Epithelial cell of esophagus (primary cell): Measurements from ENCODE around the gene LYPD1.

Experiments
- DNase-seq: peaks from one replicate; pipeline ENCODE4 v3.0.0; 2010; ENCODE audit warnings: low read depth
- H3K4me3 ChIP-seq: 2 replicates; pipeline ENCODE4 v1.5.1; 2011; ENCODE audit warnings: mild to moderate bottlenecking, low read length, control low read depth
- TF ChIP-seq, protein P1 (sequence below): IDR thresholded peaks from 2 replicates; pipeline ENCODE4 v1.5.1; 2011; ENCODE audit warnings: low read depth, mild to moderate bottlenecking, low read length, control low read depth, inconsistent platforms; ENCODE audit not compliant: insufficient read depth; ENCODE audit errors: missing control alignments

LYPD1 gene

DNA sequence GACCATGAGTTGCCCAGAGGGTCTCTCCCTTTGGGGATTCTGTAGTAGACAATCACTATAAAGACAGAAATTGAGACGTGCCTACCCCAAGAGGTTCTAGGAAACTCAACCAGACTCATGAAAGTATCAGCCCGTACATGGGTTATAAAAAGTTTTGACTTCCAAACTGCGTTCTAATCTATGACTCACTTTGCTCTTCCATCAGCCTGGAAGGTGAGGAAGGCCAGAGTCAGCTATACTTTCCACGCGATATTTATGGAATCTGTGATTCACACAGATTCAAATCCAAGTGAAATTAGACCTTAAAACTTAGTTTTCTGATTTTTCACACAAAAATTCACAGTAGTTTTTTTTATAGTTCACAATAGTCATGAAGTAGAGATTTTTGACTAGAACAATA is 7.7 kb upstream of the LYPD1 start:
- H3K4me3 ChIP-seq, result no peak overlapping the region
- DNase-seq, result peak; percentile 43
- TF ChIP-seq, protein P1, sequence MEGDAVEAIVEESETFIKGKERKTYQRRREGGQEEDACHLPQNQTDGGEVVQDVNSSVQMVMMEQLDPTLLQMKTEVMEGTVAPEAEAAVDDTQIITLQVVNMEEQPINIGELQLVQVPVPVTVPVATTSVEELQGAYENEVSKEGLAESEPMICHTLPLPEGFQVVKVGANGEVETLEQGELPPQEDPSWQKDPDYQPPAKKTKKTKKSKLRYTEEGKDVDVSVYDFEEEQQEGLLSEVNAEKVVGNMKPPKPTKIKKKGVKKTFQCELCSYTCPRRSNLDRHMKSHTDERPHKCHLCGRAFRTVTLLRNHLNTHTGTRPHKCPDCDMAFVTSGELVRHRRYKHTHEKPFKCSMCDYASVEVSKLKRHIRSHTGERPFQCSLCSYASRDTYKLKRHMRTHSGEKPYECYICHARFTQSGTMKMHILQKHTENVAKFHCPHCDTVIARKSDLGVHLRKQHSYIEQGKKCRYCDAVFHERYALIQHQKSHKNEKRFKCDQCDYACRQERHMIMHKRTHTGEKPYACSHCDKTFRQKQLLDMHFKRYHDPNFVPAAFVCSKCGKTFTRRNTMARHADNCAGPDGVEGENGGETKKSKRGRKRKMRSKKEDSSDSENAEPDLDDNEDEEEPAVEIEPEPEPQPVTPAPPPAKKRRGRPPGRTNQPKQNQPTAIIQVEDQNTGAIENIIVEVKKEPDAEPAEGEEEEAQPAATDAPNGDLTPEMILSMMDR, result no peak

DNA sequence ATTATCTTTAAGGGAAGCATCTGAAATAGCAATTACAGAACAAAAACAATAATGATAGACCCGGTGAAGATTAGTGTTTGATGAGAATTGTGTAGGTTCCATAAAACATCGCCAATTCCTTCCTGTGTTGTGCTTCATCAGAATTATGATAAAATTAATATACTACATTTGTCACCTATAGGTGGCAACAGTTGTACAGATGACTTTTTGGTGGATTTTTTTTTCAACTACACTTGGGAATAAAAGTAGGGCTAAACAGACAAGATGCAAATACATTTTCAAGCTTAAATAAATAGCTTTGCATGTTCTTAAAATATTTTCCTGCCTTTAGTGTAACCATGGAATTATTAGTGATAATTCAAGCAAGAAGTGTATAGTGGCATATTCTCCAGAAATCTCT is 7.0 kb upstream of the LYPD1 start:
- H3K4me3 ChIP-seq, result no peak overlapping the region
- DNase-seq, result no peak
- TF ChIP-seq, protein P1, result no peak

DNA sequence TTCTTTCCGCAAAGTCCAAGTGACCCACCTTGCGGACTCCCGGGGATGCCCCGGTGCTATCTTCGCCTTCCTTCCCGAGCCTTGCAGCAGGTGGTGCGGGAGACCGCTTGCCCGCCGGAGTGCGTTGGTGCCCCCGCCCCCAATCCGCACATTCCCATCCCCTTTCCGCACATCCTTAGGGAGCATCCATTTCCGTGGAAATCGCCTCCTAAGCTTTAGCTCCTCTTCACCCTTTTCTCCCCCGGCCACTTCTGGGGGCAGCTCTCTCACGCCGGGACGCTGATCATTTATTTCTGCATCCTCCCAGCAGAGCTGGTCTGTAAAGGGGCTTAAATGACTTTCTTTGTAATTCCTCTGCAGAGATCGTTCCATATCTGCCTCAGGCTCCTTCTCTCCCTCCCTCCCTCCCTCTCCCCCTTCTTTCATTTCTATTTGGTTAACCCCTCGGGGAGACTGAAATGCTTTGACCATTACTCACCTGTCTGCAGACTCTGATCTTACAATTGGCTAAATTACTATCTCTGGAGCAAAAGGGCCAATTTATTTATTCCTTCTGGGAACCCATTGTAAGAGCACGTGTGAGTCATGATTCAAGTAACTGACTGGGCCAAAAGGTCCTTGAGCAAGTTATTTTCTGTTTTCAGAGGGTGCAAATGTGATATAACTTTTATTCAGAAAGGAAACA is 1.3 kb upstream of the LYPD1 start:
- TF ChIP-seq, protein P1, result no peak
- peak; percentile 65 for DNase-seq
- H3K4me3 ChIP-seq, result no peak overlapping the region

DNA sequence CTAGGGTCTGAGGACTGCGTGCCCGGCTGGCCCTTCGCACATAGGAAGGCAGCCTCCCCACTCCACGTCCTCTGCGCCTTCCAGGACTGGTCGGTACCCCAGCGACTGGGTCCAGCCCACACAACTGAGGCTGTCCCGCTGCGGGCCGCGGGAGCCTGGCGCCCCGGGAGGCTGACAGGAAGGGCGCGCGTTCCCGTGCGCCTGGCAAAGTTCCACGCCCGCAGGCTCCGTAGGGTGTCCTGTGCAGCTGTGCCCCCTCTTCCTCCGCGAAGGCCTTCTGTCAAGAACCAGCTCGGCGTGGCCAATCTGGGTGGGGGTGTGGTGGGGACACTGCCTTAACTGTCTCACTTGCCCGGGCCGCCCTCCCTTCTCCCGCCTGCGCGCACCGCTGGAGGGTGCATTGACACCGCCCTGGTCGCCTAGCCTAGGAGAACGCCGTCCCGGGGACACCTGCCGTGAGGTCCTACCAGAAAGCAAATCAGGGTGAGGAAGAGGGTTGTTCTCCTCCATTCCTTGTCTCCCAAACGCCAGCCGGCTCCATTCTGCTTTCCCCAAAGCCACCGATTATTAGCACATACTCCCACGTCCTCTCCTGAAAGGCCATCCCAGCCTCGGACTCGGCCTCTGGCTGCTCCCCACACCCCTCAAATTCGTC is 618 bp upstream of the LYPD1 start:
- DNase-seq, result peak; percentile 15
- peak overlapping the region; percentile 22 for H3K4me3 ChIP-seq
- TF ChIP-seq, protein P1, result no peak

DNA sequence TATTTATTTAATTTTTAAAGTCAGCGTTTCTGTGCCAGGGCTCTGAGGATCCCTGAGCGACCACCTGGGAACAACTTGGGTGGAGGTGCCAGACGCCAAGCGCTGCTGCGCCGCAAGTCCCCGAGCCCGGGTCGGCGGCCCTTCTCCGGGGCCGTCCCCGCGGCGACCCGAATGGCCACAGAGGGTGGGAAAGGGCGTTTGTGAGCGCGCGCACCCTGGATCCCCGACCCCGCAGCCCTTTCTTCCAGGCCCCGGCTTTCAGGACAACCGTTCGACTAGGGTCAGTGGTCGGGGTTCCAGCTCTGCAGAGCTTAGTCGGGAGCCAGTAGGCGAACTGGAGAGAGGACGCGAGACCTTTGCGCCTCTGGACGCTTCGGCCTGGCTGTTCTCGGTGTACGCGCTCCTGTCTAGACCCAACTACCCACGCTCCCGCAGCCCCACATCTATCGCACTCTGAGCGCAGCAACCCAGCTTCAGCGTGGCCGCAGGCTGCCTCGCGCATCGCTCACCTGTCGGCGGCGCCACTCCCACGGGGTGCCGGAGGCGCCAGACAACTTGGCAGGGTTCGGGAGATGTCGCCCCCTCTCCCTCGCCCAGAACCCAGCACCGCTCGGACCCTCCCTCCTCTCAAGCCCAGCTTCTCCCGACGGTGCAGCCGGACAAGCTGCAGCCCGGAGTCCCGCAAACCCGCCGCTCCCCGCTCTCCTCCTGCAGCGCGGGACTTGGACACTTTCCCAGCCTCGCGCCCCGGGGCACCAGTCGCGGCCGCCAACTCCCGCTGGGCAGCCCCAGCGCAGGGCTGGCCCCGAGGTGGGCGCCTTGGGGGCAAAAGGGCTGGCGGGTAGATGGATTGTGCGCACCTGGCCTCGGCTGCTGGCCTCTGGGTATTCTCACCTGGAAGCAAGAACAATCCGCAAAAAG is 758 bp downstream of the LYPD1 start:
- H3K4me3 ChIP-seq, result no peak overlapping the region
- TF ChIP-seq, protein P1, result no peak
- DNase-seq, result no peak

DNA sequence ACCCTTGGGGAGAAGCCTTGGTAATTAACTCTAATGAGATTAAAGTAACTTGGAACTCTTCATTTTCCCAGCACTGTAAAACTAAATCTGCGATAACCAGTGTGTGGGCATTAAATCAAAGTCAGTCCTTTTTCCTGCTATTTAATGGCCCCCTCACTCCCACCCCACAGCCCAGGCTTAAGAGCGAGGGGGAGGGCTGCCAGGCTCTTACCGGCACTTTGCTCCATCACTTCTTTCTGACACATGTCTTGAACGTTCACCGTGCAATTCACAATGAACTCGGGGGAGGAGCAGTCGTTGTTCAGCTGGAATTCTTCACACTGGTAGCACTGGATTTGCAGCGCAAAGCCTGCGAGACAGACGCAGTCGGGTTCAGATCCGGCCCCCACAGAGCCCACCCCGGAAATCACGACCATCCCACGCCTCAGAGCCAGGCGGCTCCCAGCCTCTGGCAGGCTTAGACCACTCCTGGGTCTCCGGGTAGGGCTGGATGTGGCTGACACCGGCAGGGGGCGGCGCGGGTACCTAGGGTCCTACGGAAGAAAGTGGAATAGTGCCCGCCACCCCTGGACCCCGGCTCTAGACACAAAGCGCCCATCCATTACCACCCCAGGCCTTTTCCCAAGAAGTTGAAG is 1.7 kb downstream of the LYPD1 start:
- DNase-seq, result no peak
- TF ChIP-seq, protein P1, result no peak
- no peak overlapping the region for H3K4me3 ChIP-seq
